GM23338 (cell line): ENCODE measurements around the gene ATP10A. TPM values are rescaled to one million over a fixed set of nuclear protein-coding genes. Genes with fewer than 3 reads are reported as not detected.

Experiments
- ATAC-seq: fragments of 200-7000 bp; cut with Tn5 transposase; 3 replicates; pipeline ENCODE4 v1.9.1; 2020
- DNase-seq: peaks from one replicate; pipeline ENCODE4 v3.0.0-alpha.2; 2015; ENCODE audit warnings: low spot score
- H2AFZ ChIP-seq: fragments of 200-600 bp; sonication (generic); 2 replicates; pipeline ENCODE4 v1.8.0; 2016; ENCODE audit warnings: antibody characterized with exemption, mild to moderate bottlenecking, moderate library complexity
- H3F3A ChIP-seq: fragments of 200-600 bp; sonication (generic); replicated peaks from 2 replicates; pipeline ENCODE4 v1.8.0; 2017; ENCODE audit warnings: antibody characterized with exemption, mixed run types, low read depth
- H3K27ac ChIP-seq: fragments of 200-600 bp; sonication (generic); 2 replicates; pipeline ENCODE4 v1.6.1; 2016; ENCODE audit warnings: low read depth
- H3K27me3 ChIP-seq: fragments of 200-600 bp; sonication (generic); 2 replicates; pipeline ENCODE4 v1.8.0; 2016; ENCODE audit warnings: mild to moderate bottlenecking, mixed run types, moderate library complexity; ENCODE audit not compliant: insufficient read depth
- H3K36me3 ChIP-seq: fragments of 200-600 bp; sonication (generic); 2 replicates; pipeline ENCODE4 v1.8.0; 2016; ENCODE audit warnings: mild to moderate bottlenecking; ENCODE audit not compliant: insufficient read depth
- H3K4me1 ChIP-seq: fragments of 200-600 bp; sonication (generic); 2 replicates; pipeline ENCODE4 v1.8.0; 2016; ENCODE audit warnings: mild to moderate bottlenecking, moderate library complexity; ENCODE audit not compliant: insufficient read depth
- H3K4me2 ChIP-seq: fragments of 200-600 bp; sonication (generic); 2 replicates; pipeline ENCODE4 v1.7.1; 2017; ENCODE audit warnings: mixed run types
- H3K4me3 ChIP-seq: fragments of 200-600 bp; sonication (generic); 2 replicates; pipeline ENCODE4 v1.6.1; 2016; ENCODE audit warnings: mixed run types
- H3K79me2 ChIP-seq: fragments of 200-600 bp; sonication (generic); replicated peaks from 2 replicates; pipeline ENCODE4 v1.8.0; 2017; ENCODE audit warnings: mild to moderate bottlenecking; ENCODE audit not compliant: insufficient read depth
- H3K9me2 ChIP-seq: fragments of 200-600 bp; sonication (generic); 2 replicates; pipeline ENCODE4 v1.8.0; 2017; ENCODE audit not compliant: insufficient read depth
- H4K20me1 ChIP-seq: fragments of 200-600 bp; sonication (generic); replicated peaks from 2 replicates; pipeline ENCODE4 v1.8.0; 2017; ENCODE audit warnings: mild to moderate bottlenecking; ENCODE audit not compliant: insufficient read depth
- H3K27ac Mint-ChIP-seq: 2 replicates; pipeline ENCODE4 v1.8.0; 2020; ENCODE audit warnings: inconsistent platforms, mild to moderate bottlenecking, moderate library complexity, mixed read lengths
- H3K27me3 Mint-ChIP-seq: 3 replicates; pipeline ENCODE4 v1.8.0; 2022; ENCODE audit warnings: low read depth, mild to moderate bottlenecking, moderate library complexity, mixed read lengths, inconsistent platforms; ENCODE audit not compliant: insufficient read depth, poor library complexity
- H3K36me3 Mint-ChIP-seq: 3 replicates; pipeline ENCODE4 v1.8.0; 2021; ENCODE audit warnings: low read depth, mild to moderate bottlenecking, inconsistent platforms, moderate library complexity, mixed read lengths
- H3K4me1 Mint-ChIP-seq: 3 replicates; pipeline ENCODE4 v1.8.0; 2020; ENCODE audit warnings: mild to moderate bottlenecking, inconsistent platforms, mixed read lengths
- H3K4me3 Mint-ChIP-seq: 3 replicates; pipeline ENCODE4 v1.8.0; 2021; ENCODE audit warnings: moderate library complexity, mild to moderate bottlenecking, inconsistent platforms, mixed read lengths
- H3K9me3 Mint-ChIP-seq: 3 replicates; pipeline ENCODE4 v1.8.0; 2020; ENCODE audit warnings: moderate library complexity, mild to moderate bottlenecking, inconsistent platforms, mixed read lengths
- CREB1 ChIP-seq: fragments of 250-450 bp; sonication (Bioruptor Pico); IDR thresholded peaks from 2 replicates; pipeline ENCODE4 v1.5.0; 2020; ENCODE audit warnings: low read depth, mild to moderate bottlenecking, moderate library complexity
- EZH2 ChIP-seq: fragments of 200-600 bp; sonication (generic); IDR thresholded peaks from one replicate; pipeline ENCODE4 v1.8.0; 2017; ENCODE audit warnings: antibody characterized with exemption, mild to moderate bottlenecking, low read depth; ENCODE audit not compliant: unreplicated experiment
- NANOG ChIP-seq: IDR thresholded peaks from 2 replicates; pipeline ENCODE4 v1.6.1; 2016; ENCODE audit warnings: antibody characterized with exemption, borderline replicate concordance
- POLR2AphosphoS5 ChIP-seq: IDR thresholded peaks from 2 replicates; pipeline ENCODE4 v1.6.1; 2016; ENCODE audit warnings: antibody characterized with exemption, low read depth
- ZNF114 ChIP-seq: fragments of 250-450 bp; sonication (Bioruptor Pico); IDR thresholded peaks from 2 replicates; pipeline ENCODE4 v1.5.0; 2020; ENCODE audit warnings: mild to moderate bottlenecking, moderate library complexity
- ZNF331 ChIP-seq: fragments of 250-450 bp; sonication (Bioruptor Pico); IDR thresholded peaks from 2 replicates; pipeline ENCODE4 v1.5.0; 2020; ENCODE audit warnings: low read depth, mild to moderate bottlenecking, moderate library complexity
- polyA plus RNA-seq: library from polyadenylated mRNA; unstranded; fragments of >200 nt; fragmentation: Nextera tagmentation; extraction: Ambion mirVana; gene quantifications from 2 replicates; pipeline ENCODE4 v1.2.1, GENCODE V29; 2016
- total RNA-seq: library from RNA; depleted of rRNA; stranded (reverse); fragments of >200 nt; shearing (Covaris generic); gene quantifications from 2 replicates; pipeline ENCODE4 v1.2.3, GENCODE V29; 2014
- TF ChIP-seq, protein P1 (sequence below): fragments of 250-450 bp; sonication (Bioruptor Pico); IDR thresholded peaks from 2 replicates; pipeline ENCODE4 v1.5.0; 2020; ENCODE audit warnings: mild to moderate bottlenecking, moderate library complexity
- TF ChIP-seq, protein P2 (sequence below), 2 experiments: fragments of 200-600 bp in 1 of 2; sonication (generic) in 1 of 2; conservative IDR thresholded peaks; 2 replicates each; pipeline versions ENCODE4 v1.5.1 to v1.6.1; 2016 to 2017; ENCODE audit warnings: antibody characterized with exemption in 2 of 2, low read depth in 2 of 2, mild to moderate bottlenecking in 2 of 2, moderate library complexity in 1 of 2

The ATP10A gene
- total and polyA plus RNA-seq, 2 experiments from 2014 or later, result 0.36 to 5.6 TPM

DNA sequence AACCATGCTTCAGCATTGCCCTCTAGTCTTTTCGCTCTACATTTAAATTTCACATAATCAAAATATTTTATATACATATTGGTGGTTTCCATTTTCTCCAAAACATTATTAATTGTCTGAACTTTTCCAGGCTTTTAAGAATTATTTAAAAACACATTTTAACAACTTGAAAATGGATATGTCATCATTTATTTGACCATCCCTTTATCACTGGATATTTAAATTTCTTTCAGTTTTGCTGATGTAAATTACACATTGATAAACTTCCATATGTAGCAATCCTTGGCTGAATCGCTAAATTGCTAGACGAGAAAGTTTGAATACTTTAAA, 146.0 kb downstream of the ATP10A start (continued):
- TF ChIP-seq, protein P1, sequence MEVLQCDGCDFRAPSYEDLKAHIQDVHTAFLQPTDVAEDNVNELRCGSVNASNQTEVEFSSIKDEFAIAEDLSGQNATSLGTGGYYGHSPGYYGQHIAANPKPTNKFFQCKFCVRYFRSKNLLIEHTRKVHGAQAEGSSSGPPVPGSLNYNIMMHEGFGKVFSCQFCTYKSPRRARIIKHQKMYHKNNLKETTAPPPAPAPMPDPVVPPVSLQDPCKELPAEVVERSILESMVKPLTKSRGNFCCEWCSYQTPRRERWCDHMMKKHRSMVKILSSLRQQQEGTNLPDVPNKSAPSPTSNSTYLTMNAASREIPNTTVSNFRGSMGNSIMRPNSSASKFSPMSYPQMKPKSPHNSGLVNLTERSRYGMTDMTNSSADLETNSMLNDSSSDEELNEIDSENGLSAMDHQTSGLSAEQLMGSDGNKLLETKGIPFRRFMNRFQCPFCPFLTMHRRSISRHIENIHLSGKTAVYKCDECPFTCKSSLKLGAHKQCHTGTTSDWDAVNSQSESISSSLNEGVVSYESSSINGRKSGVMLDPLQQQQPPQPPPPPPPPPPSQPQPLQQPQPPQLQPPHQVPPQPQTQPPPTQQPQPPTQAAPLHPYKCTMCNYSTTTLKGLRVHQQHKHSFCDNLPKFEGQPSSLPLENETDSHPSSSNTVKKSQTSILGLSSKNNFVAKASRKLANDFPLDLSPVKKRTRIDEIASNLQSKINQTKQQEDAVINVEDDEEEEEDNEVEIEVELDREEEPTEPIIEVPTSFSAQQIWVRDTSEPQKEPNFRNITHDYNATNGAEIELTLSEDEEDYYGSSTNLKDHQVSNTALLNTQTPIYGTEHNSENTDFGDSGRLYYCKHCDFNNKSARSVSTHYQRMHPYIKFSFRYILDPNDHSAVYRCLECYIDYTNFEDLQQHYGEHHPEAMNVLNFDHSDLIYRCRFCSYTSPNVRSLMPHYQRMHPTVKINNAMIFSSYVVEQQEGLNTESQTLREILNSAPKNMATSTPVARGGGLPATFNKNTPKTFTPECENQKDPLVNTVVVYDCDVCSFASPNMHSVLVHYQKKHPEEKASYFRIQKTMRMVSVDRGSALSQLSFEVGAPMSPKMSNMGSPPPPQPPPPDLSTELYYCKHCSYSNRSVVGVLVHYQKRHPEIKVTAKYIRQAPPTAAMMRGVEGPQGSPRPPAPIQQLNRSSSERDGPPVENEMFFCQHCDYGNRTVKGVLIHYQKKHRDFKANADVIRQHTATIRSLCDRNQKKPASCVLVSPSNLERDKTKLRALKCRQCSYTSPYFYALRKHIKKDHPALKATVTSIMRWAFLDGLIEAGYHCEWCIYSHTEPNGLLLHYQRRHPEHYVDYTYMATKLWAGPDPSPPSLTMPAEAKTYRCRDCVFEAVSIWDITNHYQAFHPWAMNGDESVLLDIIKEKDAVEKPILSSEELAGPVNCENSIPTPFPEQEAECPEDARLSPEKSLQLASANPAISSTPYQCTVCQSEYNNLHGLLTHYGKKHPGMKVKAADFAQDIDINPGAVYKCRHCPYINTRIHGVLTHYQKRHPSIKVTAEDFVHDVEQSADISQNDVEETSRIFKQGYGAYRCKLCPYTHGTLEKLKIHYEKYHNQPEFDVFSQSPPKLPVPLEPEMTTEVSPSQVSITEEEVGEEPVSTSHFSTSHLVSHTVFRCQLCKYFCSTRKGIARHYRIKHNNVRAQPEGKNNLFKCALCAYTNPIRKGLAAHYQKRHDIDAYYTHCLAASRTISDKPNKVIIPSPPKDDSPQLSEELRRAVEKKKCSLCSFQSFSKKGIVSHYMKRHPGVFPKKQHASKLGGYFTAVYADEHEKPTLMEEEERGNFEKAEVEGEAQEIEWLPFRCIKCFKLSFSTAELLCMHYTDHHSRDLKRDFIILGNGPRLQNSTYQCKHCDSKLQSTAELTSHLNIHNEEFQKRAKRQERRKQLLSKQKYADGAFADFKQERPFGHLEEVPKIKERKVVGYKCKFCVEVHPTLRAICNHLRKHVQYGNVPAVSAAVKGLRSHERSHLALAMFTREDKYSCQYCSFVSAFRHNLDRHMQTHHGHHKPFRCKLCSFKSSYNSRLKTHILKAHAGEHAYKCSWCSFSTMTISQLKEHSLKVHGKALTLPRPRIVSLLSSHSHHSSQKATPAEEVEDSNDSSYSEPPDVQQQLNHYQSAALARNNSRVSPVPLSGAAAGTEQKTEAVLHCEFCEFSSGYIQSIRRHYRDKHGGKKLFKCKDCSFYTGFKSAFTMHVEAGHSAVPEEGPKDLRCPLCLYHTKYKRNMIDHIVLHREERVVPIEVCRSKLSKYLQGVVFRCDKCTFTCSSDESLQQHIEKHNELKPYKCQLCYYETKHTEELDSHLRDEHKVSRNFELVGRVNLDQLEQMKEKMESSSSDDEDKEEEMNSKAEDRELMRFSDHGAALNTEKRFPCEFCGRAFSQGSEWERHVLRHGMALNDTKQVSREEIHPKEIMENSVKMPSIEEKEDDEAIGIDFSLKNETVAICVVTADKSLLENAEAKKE (CRISPR knock-in tag), result no peak
- no peak for TF ChIP-seq ZNF331
- TF ChIP-seq, protein P2, sequence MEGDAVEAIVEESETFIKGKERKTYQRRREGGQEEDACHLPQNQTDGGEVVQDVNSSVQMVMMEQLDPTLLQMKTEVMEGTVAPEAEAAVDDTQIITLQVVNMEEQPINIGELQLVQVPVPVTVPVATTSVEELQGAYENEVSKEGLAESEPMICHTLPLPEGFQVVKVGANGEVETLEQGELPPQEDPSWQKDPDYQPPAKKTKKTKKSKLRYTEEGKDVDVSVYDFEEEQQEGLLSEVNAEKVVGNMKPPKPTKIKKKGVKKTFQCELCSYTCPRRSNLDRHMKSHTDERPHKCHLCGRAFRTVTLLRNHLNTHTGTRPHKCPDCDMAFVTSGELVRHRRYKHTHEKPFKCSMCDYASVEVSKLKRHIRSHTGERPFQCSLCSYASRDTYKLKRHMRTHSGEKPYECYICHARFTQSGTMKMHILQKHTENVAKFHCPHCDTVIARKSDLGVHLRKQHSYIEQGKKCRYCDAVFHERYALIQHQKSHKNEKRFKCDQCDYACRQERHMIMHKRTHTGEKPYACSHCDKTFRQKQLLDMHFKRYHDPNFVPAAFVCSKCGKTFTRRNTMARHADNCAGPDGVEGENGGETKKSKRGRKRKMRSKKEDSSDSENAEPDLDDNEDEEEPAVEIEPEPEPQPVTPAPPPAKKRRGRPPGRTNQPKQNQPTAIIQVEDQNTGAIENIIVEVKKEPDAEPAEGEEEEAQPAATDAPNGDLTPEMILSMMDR (conservative IDR thresholded peaks at IDR 0.05; ENCODE audit: low read depth in 2 of 2), result no peak
- no peak for TF ChIP-seq EZH2

DNA sequence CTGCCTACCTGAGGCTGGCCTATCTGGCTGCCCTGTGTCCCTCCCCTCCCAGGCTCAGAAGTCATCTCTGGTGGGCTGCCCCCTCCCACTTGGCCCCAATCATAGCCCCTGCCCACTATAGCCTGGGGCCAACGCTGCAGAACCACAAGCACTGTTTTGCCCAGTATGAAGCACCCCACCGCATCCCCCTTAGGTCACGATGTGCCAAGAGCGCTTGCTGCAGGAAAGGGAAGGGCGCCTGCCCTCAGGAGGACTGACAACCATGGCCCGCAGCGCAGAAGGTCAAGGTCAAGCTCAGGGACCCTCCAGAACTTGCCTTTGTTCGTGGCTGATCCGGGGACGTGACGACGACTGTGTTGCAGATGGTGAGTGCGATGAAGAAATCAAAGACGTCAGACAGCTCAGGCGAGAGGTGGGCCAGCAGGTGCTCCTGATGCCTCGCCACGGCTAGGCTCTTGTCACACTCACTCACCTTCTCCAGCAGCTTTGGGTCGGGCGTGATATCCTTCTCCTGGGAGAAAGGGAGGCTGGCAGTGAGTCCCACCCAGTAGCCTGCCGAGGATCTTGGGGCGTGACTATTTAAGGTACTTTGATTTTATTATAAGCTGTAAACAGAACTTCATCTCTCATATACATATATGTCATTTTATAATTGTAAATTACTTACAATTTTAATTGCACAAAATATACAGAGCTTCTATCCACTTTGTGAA, 146.6 kb downstream of the ATP10A start:
- Histone ChIP-seq H3K79me2 (no peaks in the 10 kb centered on the region), H3K4me2 (no peak overlapping the region), H3K36me3 (no peaks in the 10 kb centered on the region), H3K9me2 (no peaks in the 10 kb centered on the region), H3K27ac (no peak overlapping the region), H3F3A (no peaks in the 10 kb centered on the region), H3K4me3 (no peak overlapping the region), H2AFZ (no peak overlapping the region), H3K27me3 (no peaks in the 10 kb centered on the region), H4K20me1 (no peaks in the 10 kb centered on the region), H3K4me1 (no peaks in the 10 kb centered on the region)
- no peak overlapping the region for H3K27ac Mint-ChIP-seq
- peaks cover 5% of the 10 kb centered on the region; the same call in 2 of the 3 replicates for H3K4me1 Mint-ChIP-seq
- H3K9me3 Mint-ChIP-seq, result peaks cover 3% of the 10 kb centered on the region; the same call in 1 of the 3 replicates
- no peak overlapping the region for H3K4me3 Mint-ChIP-seq
- no peaks in the 10 kb centered on the region for H3K36me3 Mint-ChIP-seq
- no peak for ATAC-seq
- H3K27me3 Mint-ChIP-seq, result peaks cover 13% of the 10 kb centered on the region
- DNase-seq, result no peak
- TF ChIP-seq ZNF114 (no peak), NANOG (no peak), POLR2AphosphoS5 (no peak), CREB1 (CRISPR knock-in tag) (no peak)
- TF ChIP-seq, protein P1 (CRISPR knock-in tag), result no peak
